Endothelial cell of umbilical vein (primary cell): ENCODE data around the gene PLS1. TPM values are rescaled to one million over a fixed set of nuclear protein-coding genes. Genes with fewer than 3 reads are reported as not detected.

ENCODE experiments used
- BruUV-seq: library from RNA; stranded (reverse); fragments of 400-500 nt; replicated peaks from 2 replicates; lab custom pipeline; 2021; lab: Mats Ljungman, UMichigan
- CTCF ChIA-PET: fragments of 300-600, 350-600 bp; sonication (Branson Sonifier 250); formaldehyde crosslinking; loops from one replicate; lab custom pipeline; 2021; ENCODE audit warnings: antibody characterized with exemption, inconsistent platforms; lab: Charles Lee
- POLR2A ChIA-PET: fragments of 300-600, 350-600 bp; sonication (Branson Sonifier 250); formaldehyde crosslinking; loops from one replicate; lab custom pipeline; 2021; ENCODE audit warnings: antibody characterized with exemption, inconsistent platforms; lab: Charles Lee
- DNase-seq: peaks from one replicate; pipeline ENCODE4 v3.0.0-alpha.2; 2011; ENCODE audit warnings: low read depth, low spot score
- FAIRE-seq: peaks from 2 replicates; lab custom pipeline; 2011; peaks lifted over from hg19 to GRCh38; lab: Jason Lieb, UNC
- H2AFZ ChIP-seq: 2 replicates; pipeline ENCODE4 v1.6.0; 2012; ENCODE audit warnings: low read depth, low read length, control low read depth, inconsistent platforms
- H3K27ac ChIP-seq: 2 replicates; pipeline ENCODE4 v1.5.1; 2011; ENCODE audit warnings: low read depth, mild to moderate bottlenecking, control low read depth, low read length, moderate library complexity; ENCODE audit not compliant: insufficient read depth
- H3K27me3 ChIP-seq, 2 experiments: 2 replicates each; pipeline versions ENCODE4 v1.6.0 to v1.6.1; 2011; ENCODE audit warnings: low read length in 2 of 2, mixed read lengths in 1 of 2; ENCODE audit not compliant: control insufficient read depth in 2 of 2, insufficient read depth in 2 of 2
- H3K36me3 ChIP-seq, 2 experiments: 2 replicates in 1 of 2; 3 replicates in 1 of 2; pipeline ENCODE4 v1.5.1; 2011; ENCODE audit warnings: low read length in 2 of 2, mild to moderate bottlenecking in 1 of 2, moderate library complexity in 1 of 2; ENCODE audit not compliant: control insufficient read depth in 2 of 2, insufficient read depth in 2 of 2; ENCODE audit errors: extremely low read depth in 1 of 2
- H3K4me1 ChIP-seq: 3 replicates; pipeline ENCODE4 v1.5.1; 2011; ENCODE audit warnings: mild to moderate bottlenecking, low read length; ENCODE audit not compliant: control insufficient read depth, insufficient read depth; ENCODE audit errors: extremely low read depth
- H3K4me2 ChIP-seq: 2 replicates; pipeline ENCODE4 v1.6.1; 2011; ENCODE audit warnings: low read length, control low read depth, mixed read lengths; ENCODE audit not compliant: insufficient read depth
- H3K4me3 ChIP-seq, 3 experiments: fragments of 200-600 bp in 1 of 3; sonication (generic), shearing (Covaris generic) in 1 of 3; replicated peaks in 1 of 3; 2 replicates each; pipeline ENCODE4 v1.5.1; 2011 to 2016; ENCODE audit warnings: control low read depth in 3 of 3, low read length in 3 of 3, mild to moderate bottlenecking in 2 of 3, inconsistent platforms in 1 of 3, low read depth in 1 of 3, moderate library complexity in 1 of 3; ENCODE audit not compliant: insufficient read depth in 1 of 3
- H3K79me2 ChIP-seq: 2 replicates; pipeline ENCODE4 v1.6.0; 2012; ENCODE audit warnings: low read length, inconsistent platforms; ENCODE audit not compliant: control insufficient read depth, insufficient read depth
- H3K9ac ChIP-seq: replicated peaks from 2 replicates; pipeline ENCODE3; 2011; ENCODE audit warnings: low read length, control low read depth; ENCODE audit not compliant: insufficient read depth; ENCODE audit errors: extremely low read depth
- H3K9me1 ChIP-seq: replicated peaks from 3 replicates; pipeline ENCODE4 v1.6.0; 2011; ENCODE audit warnings: mild to moderate bottlenecking, low read length; ENCODE audit not compliant: control insufficient read depth, insufficient read depth; ENCODE audit errors: extremely low read depth
- H3K9me3 ChIP-seq: replicated peaks from 2 replicates; pipeline ENCODE4 v1.5.1; 2012; ENCODE audit warnings: low read length, inconsistent platforms; ENCODE audit not compliant: control insufficient read depth, insufficient read depth
- H4K20me1 ChIP-seq: replicated peaks from 2 replicates; pipeline ENCODE3; 2011; ENCODE audit warnings: mild to moderate bottlenecking, low read length; ENCODE audit not compliant: control insufficient read depth, insufficient read depth; ENCODE audit errors: extremely low read depth
- EZH2 ChIP-seq: IDR thresholded peaks from 2 replicates; pipeline ENCODE4 v1.6.1; 2012; ENCODE audit warnings: borderline replicate concordance, low read depth, mild to moderate bottlenecking, moderate library complexity, low read length, inconsistent platforms; ENCODE audit not compliant: severe bottlenecking
- FOS ChIP-seq: IDR thresholded peaks from 2 replicates; pipeline ENCODE4 v1.6.1; 2011; ENCODE audit warnings: mild to moderate bottlenecking, low read length, moderate library complexity, borderline replicate concordance; ENCODE audit not compliant: insufficient read depth
- GATA2 ChIP-seq: IDR thresholded peaks from 2 replicates; pipeline ENCODE4 v1.7.0; 2011; ENCODE audit warnings: low read depth, mild to moderate bottlenecking, moderate library complexity, mixed read lengths, low read length; ENCODE audit not compliant: insufficient read length, insufficient read depth
- JUN ChIP-seq: IDR thresholded peaks from 2 replicates; pipeline ENCODE4 v1.6.1; 2011; ENCODE audit warnings: borderline replicate concordance, low read depth; ENCODE audit not compliant: insufficient read length, insufficient read depth
- MYC ChIP-seq: IDR thresholded peaks from one replicate; pipeline ENCODE4 v1.6.1; 2011; ENCODE audit warnings: mild to moderate bottlenecking, low read depth, low read length
- POLR2A ChIP-seq: IDR thresholded peaks from 2 replicates; pipeline ENCODE4 v1.6.1; 2012; ENCODE audit warnings: low read depth, mild to moderate bottlenecking, control low read depth, low read length
- POLR2AphosphoS5 ChIP-seq: IDR thresholded peaks from 2 replicates; pipeline ENCODE4 v1.6.1; 2012; ENCODE audit warnings: low read depth, mild to moderate bottlenecking, control low read depth, low read length, moderate library complexity; ENCODE audit not compliant: insufficient read depth
- dilution Hi-C: fragments of 300-500 bp; cut with MboI; formaldehyde crosslinking; loops from one replicate; pipeline ENCODE4 v1.15.0; 2019; ENCODE audit warnings: low sequenced_read_pairs; ENCODE audit not compliant: extremely low pct_ligation_motif_present
- intact Hi-C: fragments of 100-400 bp; cut with micrococcal nuclease; formaldehyde crosslinking; loops from one replicate; pipeline ENCODE4 v1.10.0; 2022
- polyA plus RNA-seq, 4 experiments: library from polyadenylated mRNA; depleted of rRNA in 3 of 4; stranded (reverse) in 3 of 4; unstranded in 1 of 4; fragments of >200 nt; gene quantifications; 2 replicates each; pipeline versions ENCODE4 v1.2.1 to v1.2.3, GENCODE V29; 2011 to 2012; ENCODE audit warnings: missing spikeins in 1 of 4
- total RNA-seq: library from RNA; stranded (reverse); gene quantifications from 2 replicates; pipeline ENCODE4 v1.2.3, GENCODE V29; 2021
- TF ChIP-seq, protein P1 (sequence below), 2 donors: IDR thresholded peaks; 1 replicate in 1 of 2; 2 replicates in 1 of 2; pipeline ENCODE4 v1.5.1; 2011; ENCODE audit warnings: low read length in 2 of 2, mild to moderate bottlenecking in 2 of 2, moderate library complexity in 2 of 2, control low read depth in 1 of 2, inconsistent platforms in 1 of 2, low read depth in 1 of 2; ENCODE audit not compliant: insufficient read depth in 1 of 2; ENCODE audit errors: extremely low read depth in 1 of 2
- TF ChIP-seq, protein P2 (sequence below): IDR thresholded peaks from 2 replicates; pipeline ENCODE4 v1.6.1; 2011; ENCODE audit not compliant: insufficient read depth, insufficient read length

PLS1 gene
- total and polyA plus RNA-seq, 2 donors (not counting 3 experiments of a cell fraction or from before 2014, with no cell fraction given): 0.59 to 1.3 TPM

DNA sequence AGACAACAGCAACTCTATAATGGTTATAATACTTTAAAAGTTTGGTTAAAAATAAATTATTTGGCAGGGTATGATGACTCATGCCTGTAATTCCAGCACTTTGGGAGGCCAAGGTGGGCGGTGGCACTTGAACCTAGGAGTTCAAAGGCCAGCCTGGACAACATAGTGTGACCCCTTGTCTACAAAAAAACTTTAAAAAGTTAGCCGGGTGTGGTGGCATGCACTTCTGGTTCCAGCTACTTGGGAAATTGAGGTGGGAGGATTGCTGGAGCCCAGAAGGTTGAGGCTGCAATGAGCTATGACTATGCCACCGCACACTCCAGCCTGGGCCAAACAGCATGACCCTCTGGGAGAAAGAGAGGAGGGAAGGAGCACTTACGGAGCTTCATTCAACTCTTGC, 119.9 kb downstream of the PLS1 start:
- ChIA-PET CTCF (no interaction called here), POLR2A (no interaction called here)
- no TSS peak for BruUV-seq
- Histone ChIP-seq H3K27me3 (no peaks in the 10 kb centered on the region), H3K79me2 (no peaks in the 10 kb centered on the region), H3K4me3 (no peak overlapping the region), H3K4me1 (no peaks in the 10 kb centered on the region), H3K27ac (no peak overlapping the region), H3K4me2 (no peak overlapping the region), H2AFZ (no peak overlapping the region), H3K9me3 (no peaks in the 10 kb centered on the region), H3K9ac (no peak overlapping the region), H3K36me3 (no peaks in the 10 kb centered on the region), H3K9me1 (no peaks in the 10 kb centered on the region), H4K20me1 (no peaks in the 10 kb centered on the region)
- dilution Hi-C loops: no loop called here
- intact Hi-C loops: no loop called here
- FAIRE-seq: no peak
- no peak for DNase-seq
- TF ChIP-seq FOS: no peak
- no peak for TF ChIP-seq EZH2
- TF ChIP-seq JUN: no peak
- TF ChIP-seq POLR2AphosphoS5: no peak
- no peak for TF ChIP-seq GATA2
- TF ChIP-seq, protein P1, sequence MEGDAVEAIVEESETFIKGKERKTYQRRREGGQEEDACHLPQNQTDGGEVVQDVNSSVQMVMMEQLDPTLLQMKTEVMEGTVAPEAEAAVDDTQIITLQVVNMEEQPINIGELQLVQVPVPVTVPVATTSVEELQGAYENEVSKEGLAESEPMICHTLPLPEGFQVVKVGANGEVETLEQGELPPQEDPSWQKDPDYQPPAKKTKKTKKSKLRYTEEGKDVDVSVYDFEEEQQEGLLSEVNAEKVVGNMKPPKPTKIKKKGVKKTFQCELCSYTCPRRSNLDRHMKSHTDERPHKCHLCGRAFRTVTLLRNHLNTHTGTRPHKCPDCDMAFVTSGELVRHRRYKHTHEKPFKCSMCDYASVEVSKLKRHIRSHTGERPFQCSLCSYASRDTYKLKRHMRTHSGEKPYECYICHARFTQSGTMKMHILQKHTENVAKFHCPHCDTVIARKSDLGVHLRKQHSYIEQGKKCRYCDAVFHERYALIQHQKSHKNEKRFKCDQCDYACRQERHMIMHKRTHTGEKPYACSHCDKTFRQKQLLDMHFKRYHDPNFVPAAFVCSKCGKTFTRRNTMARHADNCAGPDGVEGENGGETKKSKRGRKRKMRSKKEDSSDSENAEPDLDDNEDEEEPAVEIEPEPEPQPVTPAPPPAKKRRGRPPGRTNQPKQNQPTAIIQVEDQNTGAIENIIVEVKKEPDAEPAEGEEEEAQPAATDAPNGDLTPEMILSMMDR (IDR thresholded peaks at IDR 0.05; ENCODE audit: extremely low read depth in 1 of 2, insufficient read depth in 1 of 2, low read depth in 1 of 2, low read length in 2 of 2): no peak
- TF ChIP-seq POLR2A: no peak
- TF ChIP-seq, protein P2, sequence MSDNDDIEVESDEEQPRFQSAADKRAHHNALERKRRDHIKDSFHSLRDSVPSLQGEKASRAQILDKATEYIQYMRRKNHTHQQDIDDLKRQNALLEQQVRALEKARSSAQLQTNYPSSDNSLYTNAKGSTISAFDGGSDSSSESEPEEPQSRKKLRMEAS: no peak
- no peak for TF ChIP-seq MYC
